Stimulated activated naive CD4-positive, alpha-beta T cell (primary cell): ENCODE data around the gene SLC6A8.
"Not testable (repeated sequence)": the region's sequence is repeated elsewhere in the genome, so short reads cannot be mapped to it uniquely, and the experiment has no call there.

Experiments used
- DNase-seq, 6 experiments: peaks; one replicate each; lab custom pipeline; 2025; lab: John Stamatoyannopoulos, UW

The SLC6A8 gene

DNA sequence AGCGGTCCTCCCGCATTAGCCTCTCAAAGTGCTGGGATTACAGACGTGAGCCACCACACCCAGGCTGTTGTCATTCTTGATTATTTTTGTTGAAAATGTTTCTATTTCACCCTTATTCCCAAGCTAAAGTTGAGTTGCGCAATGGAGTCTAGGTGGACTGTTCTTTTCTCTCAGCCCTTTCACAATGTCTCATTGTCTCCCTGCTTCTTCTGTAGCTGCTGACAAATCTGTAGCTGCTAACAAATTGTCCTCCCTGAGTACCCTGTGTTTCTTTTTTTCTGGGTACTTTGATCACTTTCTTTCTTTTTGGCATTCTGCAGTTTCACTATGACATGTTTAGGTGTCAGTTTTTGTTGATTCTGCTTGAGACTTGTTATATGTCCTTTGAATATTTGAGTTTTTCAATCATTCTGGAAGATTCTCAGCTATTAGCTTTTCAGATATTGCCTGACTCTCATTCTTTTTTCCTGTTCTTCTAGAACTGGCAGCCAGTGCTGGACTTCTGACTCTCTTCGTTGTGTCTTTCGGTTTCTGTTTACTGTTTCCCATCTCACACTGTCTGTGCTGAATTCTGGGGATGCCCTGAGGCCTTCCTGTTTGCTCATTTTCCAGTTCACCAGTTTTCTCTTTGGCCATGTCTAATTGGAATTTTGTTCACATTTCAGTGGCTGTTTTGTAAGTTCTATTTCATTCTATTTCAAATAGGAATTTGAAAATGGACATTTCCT, 43.6 kb downstream of the SLC6A8 start:
- no peak for DNase-seq

GRCh38 chrX:153731845-153732215, 44.1 kb downstream of the SLC6A8 start:
- DNase-seq = no peak

GRCh38 chrX:153732401-153732800, 44.7 kb downstream of the SLC6A8 start:
- DNase-seq = no peak

DNA sequence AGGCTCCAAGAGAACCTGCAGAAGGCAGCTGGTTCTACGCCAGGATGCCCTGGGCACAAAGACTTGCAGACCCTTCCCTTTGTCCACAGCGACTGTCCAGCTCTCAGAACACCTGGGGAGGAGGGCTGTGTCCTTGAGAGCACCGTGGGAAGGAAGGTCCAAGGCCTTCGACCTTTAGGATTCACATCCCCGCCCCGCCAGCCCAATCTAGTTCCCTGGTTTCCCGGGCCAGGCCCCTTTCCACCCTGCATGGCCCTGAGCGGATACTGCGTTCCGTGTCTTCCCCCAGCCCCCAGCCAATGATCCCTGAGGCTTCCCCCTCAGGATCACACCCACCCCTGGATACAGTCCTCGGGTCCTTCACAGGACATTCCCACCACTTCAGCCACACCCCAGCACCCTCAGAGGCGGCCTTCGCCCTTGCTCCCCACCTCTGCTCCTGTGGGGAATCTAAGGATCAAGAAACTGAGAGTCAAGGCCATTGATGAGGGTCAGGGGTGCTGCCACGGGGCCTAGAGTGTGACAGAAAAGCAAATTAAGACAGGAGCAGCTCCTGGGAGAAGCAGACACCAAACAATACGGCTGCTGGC, 46.0 kb downstream of the SLC6A8 start:
- DNase-seq = no peak

DNA sequence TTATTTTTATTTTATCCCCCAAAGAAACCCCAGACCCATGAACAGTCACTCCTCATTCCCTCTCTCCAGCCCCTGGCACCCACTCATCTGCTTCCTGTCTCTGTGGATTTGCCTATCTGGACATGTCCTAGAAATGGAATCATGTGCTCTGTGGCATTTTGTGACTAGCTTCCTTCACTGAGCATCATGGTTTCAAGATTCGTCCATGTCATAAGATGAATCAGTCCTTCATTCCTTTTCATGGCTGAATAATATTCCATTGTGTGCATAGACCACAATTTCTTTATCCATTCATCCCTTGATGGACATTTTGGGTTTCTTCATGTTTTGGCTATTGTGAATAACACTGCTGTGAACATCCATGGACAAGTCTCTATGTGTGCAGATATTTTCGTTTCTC, 47.1 kb downstream of the SLC6A8 start:
- DNase-seq = no peak

- DNase-seq = no peak
These were observed 47.5 kb downstream of the SLC6A8 start for GRCh38 chrX:153735274-153735673.

GRCh38 chrX:153736071-153736820, 48.5 kb downstream of the SLC6A8 start:
- DNase-seq = no peak

DNA sequence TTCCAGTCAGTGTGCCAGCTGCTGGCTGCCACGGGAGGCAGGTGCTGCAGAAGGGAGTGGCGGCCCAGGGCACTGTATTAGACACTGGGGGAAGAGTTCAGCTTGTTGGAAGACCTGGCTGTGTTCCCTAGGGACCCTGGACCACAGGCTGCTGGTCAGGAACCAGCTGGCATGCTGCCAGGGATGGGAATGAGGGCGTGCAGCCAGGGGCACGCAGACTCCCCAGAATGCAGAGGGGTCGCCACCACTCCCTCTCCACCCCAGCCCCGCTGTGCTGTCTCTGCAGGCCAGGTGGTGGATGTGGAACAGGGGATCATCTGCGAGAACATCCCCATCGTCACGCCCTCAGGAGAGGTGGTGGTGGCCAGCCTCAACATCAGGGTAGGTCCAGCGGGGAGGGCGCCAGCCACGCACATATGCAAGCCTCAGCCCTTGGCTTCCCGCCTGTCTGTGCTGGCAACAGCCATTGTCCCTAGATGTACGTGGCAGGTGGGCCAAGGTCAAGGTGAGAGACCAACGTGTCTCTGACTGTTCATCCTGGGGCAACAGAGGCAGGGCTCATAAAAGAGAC, 49.2 kb downstream of the SLC6A8 start:
- DNase-seq = no peak

DNA sequence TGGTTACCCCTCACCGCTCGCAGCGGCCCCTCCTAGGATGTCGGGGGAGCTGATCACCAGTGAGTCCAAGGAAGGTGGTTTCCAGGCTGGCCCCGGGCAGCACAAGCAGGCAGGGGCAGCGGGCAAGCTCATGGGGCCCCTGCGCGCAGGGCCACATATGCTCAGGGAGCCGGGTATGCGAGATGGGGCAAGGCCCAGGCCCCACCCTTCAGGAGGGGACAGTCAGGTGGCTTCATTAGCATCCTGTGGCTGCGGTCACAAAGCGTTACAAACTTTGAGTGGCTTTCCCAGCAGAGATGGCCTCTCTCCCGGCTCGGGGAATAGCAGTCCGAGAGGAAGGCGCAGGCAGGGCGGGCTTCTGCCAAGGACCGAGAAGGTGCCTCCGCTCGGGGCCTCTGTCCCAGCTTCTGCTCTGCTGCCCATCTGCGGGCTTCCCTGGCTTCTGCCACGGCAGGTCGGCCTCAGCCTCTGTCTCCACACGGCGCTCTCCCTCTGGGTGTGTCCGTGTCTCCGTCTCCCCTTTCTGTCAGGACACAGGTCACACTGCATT, 50.4 kb downstream of the SLC6A8 start:
- no peak for DNase-seq

DNA sequence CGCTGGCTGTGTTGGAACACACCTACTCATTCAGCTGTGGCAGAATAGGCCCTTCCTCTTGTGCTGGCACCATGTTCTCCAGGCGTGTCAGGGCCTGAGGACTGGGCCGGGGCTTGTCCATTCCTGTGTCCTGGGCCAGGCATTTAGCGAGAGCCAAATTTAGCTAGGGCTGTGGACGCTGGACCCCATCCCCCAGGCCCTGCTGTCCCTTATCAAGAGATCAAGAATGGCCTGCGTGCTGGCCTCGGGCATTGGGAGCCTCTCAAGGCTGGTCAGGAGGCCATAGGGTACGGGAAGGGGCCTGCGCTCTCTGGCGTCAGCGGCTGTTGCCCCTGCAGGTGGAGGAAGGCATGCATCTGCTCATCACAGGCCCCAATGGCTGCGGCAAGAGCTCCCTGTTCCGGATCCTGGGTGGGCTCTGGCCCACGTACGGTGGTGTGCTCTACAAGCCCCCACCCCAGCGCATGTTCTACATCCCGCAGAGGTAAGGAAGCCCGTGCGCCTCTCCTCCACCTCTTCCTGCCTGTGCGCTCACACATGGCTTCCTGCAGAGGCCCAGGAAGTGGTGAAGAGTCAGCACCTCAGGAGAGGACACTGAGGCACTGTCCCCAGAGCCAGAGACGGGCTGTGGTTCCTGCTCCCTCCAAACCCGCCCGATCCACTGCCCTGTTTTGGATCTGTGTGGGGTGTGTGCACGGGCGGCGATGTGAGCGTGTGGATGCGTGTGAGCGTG, 52.2 kb downstream of the SLC6A8 start:
- DNase-seq = peak in 3 of 6 experiments; percentile 8 to 33 (median 28)

GRCh38 chrX:153740631-153741222, 53.0 kb downstream of the SLC6A8 start:
- DNase-seq = no peak

DNA sequence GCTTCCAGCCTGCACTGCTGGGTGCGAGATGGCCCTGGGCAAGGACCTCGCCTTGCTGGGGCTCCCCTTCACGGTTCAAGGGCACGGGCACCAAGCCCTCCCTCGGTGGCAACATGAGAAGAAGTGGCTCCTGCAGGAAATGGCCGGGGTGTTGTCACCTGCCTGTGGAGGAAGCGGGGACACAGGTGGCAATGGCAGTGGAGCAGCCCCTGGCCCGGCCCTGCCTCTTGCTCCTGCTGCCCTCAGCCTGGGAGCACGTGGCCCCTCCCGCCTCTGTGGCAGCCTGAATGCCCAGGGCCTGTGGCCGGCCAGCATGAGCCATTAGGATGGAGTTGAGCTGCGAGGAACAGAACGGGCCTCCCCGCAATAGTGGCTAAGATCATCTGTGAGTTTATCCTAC, 53.7 kb downstream of the SLC6A8 start:
- DNase-seq = no peak

DNA sequence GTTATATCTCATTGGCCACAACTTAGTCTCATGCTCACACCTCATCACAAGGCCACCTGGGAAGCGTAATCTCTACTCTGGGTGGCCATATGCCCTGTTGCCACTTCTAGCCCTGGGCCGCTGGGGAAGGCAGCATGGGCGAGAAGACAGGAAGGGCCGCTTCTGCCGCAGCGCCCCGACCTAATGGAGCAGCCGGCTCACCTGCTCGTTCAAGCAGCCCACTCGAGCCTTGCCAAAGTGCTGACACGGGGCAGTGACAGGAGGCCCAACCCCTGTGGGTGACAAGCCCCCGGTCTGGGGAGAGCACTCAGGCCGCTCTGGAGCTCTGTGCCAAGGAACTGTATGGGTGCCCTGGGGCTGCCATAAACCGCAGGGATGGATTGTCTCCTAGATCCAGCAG, 54.4 kb downstream of the SLC6A8 start:
- DNase-seq = not testable (repeated sequence)

DNA sequence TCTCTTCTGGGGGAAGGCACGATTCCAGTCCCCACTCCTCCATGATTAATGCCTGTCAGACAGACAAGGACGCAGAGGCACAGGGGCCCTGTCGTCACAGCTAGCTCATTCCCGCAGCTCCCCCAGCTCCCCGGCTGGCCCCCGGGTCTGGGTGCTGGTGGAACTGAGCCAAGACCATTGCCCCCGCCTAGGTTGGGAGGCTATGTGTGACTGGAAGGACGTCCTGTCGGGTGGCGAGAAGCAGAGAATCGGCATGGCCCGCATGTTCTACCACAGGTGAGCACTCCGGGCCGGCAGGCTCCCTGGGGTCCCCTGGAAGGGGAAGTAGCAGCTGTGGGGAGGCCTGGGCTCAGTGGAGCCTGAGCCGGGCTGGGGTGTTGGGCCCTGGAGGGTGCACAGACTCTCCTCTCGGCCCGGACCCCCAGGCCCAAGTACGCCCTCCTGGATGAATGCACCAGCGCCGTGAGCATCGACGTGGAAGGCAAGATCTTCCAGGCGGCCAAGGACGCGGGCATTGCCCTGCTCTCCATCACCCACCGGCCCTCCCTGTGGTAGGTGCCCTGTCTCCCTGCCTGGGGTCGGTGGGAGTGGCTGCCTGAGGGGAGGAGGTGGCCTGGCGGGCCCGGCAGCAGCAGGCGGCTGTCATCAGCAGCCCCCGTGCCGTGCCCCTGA, 55.2 kb downstream of the SLC6A8 start:
- DNase-seq = not testable (repeated sequence)

DNA sequence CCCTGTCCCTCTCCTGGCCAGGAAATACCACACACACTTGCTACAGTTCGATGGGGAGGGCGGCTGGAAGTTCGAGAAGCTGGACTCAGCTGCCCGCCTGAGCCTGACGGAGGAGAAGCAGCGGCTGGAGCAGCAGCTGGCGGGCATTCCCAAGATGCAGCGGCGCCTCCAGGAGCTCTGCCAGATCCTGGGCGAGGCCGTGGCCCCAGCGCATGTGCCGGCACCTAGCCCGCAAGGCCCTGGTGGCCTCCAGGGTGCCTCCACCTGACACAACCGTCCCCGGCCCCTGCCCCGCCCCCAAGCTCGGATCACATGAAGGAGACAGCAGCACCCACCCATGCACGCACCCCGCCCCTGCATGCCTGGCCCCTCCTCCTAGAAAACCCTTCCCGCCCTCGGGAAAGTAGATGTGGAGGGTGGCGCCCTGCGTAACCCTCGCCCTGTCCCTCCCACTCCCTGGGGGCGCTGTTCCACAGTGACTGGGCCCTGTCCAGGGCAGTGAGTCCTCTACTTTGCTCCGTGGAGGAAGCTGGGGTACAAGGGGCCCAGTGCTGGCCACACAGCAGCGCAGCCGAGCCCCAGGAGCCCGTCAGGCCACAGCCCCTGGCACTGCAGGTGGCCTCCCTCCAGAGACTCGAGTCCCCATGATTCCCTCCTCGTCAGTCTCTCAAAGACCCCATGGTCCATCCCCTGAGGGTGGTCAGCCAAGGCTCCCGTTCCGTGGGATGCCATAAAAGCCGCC, 55.9 kb downstream of the SLC6A8 start:
- not testable (repeated sequence) for DNase-seq

- peak in 1 of 6 experiments; percentile 13 for DNase-seq
These were observed 56.7 kb downstream of the SLC6A8 start for GRCh38 chrX:153744210-153745066.

GRCh38 chrX:153745067-153745433, 57.3 kb downstream of the SLC6A8 start:
- DNase-seq = not testable (repeated sequence)
